ENCODE results near the gene ATP1B1. TPM values are rescaled to one million over a fixed set of nuclear protein-coding genes. Genes with fewer than 3 reads are reported as not detected.
A peak's percentile ranks its signal among the peaks of the same experiment; 100 is the strongest.

ATP1B1 gene
- total RNA-seq, 1 donor from 2014 or later: 108 TPM

- H3K36me3 Mint-ChIP-seq (ENCODE audit: insufficient read depth): peaks cover 52% of the 10 kb centered on the region
- peaks cover 36% of the 10 kb centered on the region for H3K4me1 Mint-ChIP-seq (ENCODE audit: low read depth)
- no peak overlapping the region for H3K4me3 Mint-ChIP-seq (ENCODE audit: low read depth)
- TF ChIP-seq CTCF (IDR thresholded peaks at IDR 0.05; ENCODE audit: unreplicated experiment): no peak
- H3K27ac Mint-ChIP-seq: no peak overlapping the region
- H3K9me3 Mint-ChIP-seq (ENCODE audit: low read depth): no peaks in the 10 kb centered on the region
- H3K27me3 Mint-ChIP-seq: no peaks in the 10 kb centered on the region
- no peak for DNase-seq (ENCODE audit: low spot score, unreplicated experiment)
Measured at GRCh38 chr1:169128562-169128961, 22.1 kb downstream of the ATP1B1 start.

- Mint-ChIP-seq H3K27me3 (no peaks in the 10 kb centered on the region), H3K4me3 (ENCODE audit: low read depth) (no peak overlapping the region), H3K4me1 (ENCODE audit: low read depth) (peaks cover 38% of the 10 kb centered on the region), H3K36me3 (ENCODE audit: insufficient read depth) (peaks cover 55% of the 10 kb centered on the region), H3K27ac (no peak overlapping the region), H3K9me3 (ENCODE audit: low read depth) (no peaks in the 10 kb centered on the region)
- DNase-seq (ENCODE audit: low spot score, unreplicated experiment): no peak
- TF ChIP-seq CTCF (IDR thresholded peaks at IDR 0.05; ENCODE audit: unreplicated experiment): no peak
Measured at GRCh38 chr1:169129109-169129784, 22.8 kb downstream of the ATP1B1 start.

- Mint-ChIP-seq H3K4me1 (ENCODE audit: low read depth) (peaks cover 27% of the 10 kb centered on the region), H3K4me3 (ENCODE audit: low read depth) (no peak overlapping the region), H3K36me3 (ENCODE audit: insufficient read depth) (peaks cover 48% of the 10 kb centered on the region), H3K27me3 (no peaks in the 10 kb centered on the region), H3K27ac (no peak overlapping the region), H3K9me3 (ENCODE audit: low read depth) (no peaks in the 10 kb centered on the region)
- no peak for TF ChIP-seq CTCF (IDR thresholded peaks at IDR 0.05; ENCODE audit: unreplicated experiment)
- no peak for DNase-seq (ENCODE audit: low spot score, unreplicated experiment)
Measured at GRCh38 chr1:169130683-169131082, 24.2 kb downstream of the ATP1B1 start.

GRCh38 chr1:169132512-169133227 is 26.2 kb downstream of the ATP1B1 start:
- Mint-ChIP-seq H3K27me3 (no peaks in the 10 kb centered on the region), H3K36me3 (ENCODE audit: insufficient read depth) (peaks cover 42% of the 10 kb centered on the region), H3K27ac (peak overlapping the region; percentile 66), H3K9me3 (ENCODE audit: low read depth) (no peaks in the 10 kb centered on the region), H3K4me1 (ENCODE audit: low read depth) (peaks cover 21% of the 10 kb centered on the region), H3K4me3 (ENCODE audit: low read depth) (no peak overlapping the region)
- no peak for DNase-seq (ENCODE audit: low spot score, unreplicated experiment)
- TF ChIP-seq CTCF (IDR thresholded peaks at IDR 0.05; ENCODE audit: unreplicated experiment): no peak

GRCh38 chr1:169133228-169133576 is 26.7 kb downstream of the ATP1B1 start:
- no peak for DNase-seq (ENCODE audit: low spot score, unreplicated experiment)
- H3K27me3 Mint-ChIP-seq: no peaks in the 10 kb centered on the region
- H3K36me3 Mint-ChIP-seq (ENCODE audit: insufficient read depth): peaks cover 38% of the 10 kb centered on the region
- no peaks in the 10 kb centered on the region for H3K9me3 Mint-ChIP-seq (ENCODE audit: low read depth)
- H3K27ac Mint-ChIP-seq: no peak overlapping the region
- no peak overlapping the region for H3K4me3 Mint-ChIP-seq (ENCODE audit: low read depth)
- H3K4me1 Mint-ChIP-seq (ENCODE audit: low read depth): peaks cover 21% of the 10 kb centered on the region
- no peak for TF ChIP-seq CTCF (IDR thresholded peaks at IDR 0.05; ENCODE audit: unreplicated experiment)

Data from progenitor cell of endocrine pancreas (in vitro differentiated cells).